Measurements from ENCODE around the gene GAS5. TPM values are rescaled to one million over a fixed set of nuclear protein-coding genes. Genes with fewer than 3 reads are reported as not detected.

Gene GAS5
- total RNA-seq, 1 donor from 2014 or later, result 473 TPM

DNA sequence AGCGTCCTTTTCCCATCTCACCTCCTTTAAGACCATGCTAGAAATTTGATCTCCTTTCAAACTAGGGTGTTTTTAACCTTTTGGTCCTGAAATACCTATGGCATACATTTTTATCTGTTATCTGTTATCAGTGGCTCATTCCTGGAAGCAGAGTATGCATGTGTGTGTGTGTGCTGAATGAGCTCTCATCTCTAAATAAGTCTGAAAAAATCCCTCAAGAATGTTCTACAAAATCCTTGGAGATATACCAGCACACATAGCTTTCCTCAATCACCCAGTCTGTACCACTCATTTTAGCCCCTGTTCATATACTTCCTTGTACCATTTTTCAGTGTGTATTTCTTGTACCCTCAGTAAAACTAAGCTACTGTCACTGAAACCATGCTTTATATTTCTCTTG lies 49.3 kb downstream of the GAS5 start:
- Histone ChIP-seq H3K4me3 (ENCODE audit: insufficient read depth, low read depth, low read length) (no peak overlapping the region), H3K36me3 (ENCODE audit: insufficient read depth, low read length) (peaks cover 2% of the 10 kb centered on the region), H3K9ac (ENCODE audit: low read length) (no peak overlapping the region), H3K79me2 (ENCODE audit: insufficient read depth, low read length) (peaks cover 85% of the 10 kb centered on the region), H2AFZ (ENCODE audit: low read depth, low read length) (no peak overlapping the region), H3K27ac (ENCODE audit: low read depth, low read length) (no peak overlapping the region), H3K4me2 (ENCODE audit: low read length) (no peak overlapping the region), H3K4me1 (ENCODE audit: insufficient read depth, low read length) (no peaks in the 10 kb centered on the region), H3K27me3 (ENCODE audit: insufficient read depth, low read length) (no peaks in the 10 kb centered on the region), H4K20me1 (ENCODE audit: insufficient read depth, low read length) (no peaks in the 10 kb centered on the region), H3K9me3 (ENCODE audit: insufficient read depth, low read depth, low read length) (no peaks in the 10 kb centered on the region)
- FAIRE-seq, result no peak
- Mint-ChIP-seq H3K9me3 (ENCODE audit: unreplicated experiment) (peaks cover 6% of the 10 kb centered on the region), H3K36me3 (ENCODE audit: low read depth, unreplicated experiment) (peaks cover 5% of the 10 kb centered on the region), H3K4me1 (ENCODE audit: low read depth, unreplicated experiment) (peaks cover 4% of the 10 kb centered on the region), H3K27ac (ENCODE audit: unreplicated experiment) (no peak overlapping the region), H3K27me3 (ENCODE audit: low read depth, unreplicated experiment) (no peaks in the 10 kb centered on the region), H3K4me3 (ENCODE audit: unreplicated experiment) (no peak overlapping the region)
- TF ChIP-seq, protein P1, sequence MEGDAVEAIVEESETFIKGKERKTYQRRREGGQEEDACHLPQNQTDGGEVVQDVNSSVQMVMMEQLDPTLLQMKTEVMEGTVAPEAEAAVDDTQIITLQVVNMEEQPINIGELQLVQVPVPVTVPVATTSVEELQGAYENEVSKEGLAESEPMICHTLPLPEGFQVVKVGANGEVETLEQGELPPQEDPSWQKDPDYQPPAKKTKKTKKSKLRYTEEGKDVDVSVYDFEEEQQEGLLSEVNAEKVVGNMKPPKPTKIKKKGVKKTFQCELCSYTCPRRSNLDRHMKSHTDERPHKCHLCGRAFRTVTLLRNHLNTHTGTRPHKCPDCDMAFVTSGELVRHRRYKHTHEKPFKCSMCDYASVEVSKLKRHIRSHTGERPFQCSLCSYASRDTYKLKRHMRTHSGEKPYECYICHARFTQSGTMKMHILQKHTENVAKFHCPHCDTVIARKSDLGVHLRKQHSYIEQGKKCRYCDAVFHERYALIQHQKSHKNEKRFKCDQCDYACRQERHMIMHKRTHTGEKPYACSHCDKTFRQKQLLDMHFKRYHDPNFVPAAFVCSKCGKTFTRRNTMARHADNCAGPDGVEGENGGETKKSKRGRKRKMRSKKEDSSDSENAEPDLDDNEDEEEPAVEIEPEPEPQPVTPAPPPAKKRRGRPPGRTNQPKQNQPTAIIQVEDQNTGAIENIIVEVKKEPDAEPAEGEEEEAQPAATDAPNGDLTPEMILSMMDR (IDR thresholded peaks at IDR 0.05; ENCODE audit: insufficient read depth, low read depth, low read length), result no peak
- TF ChIP-seq EZH2 (IDR thresholded peaks at IDR 0.05; ENCODE audit: insufficient read depth, low read length), result no peak
- no peak for DNase-seq (ENCODE audit: low read depth)

Other genes starting within 250 kb of the GAS5 start
- gene TEX50, start 232.7 kb downstream of the GAS5 start, total RNA-seq, result not detected in 2 replicates
- 1.4 and 1.8 TPM in 2 replicates for gene ANKRD45, start 198.1 kb downstream of the GAS5 start, total RNA-seq
- gene KLHL20, start 153.0 kb downstream of the GAS5 start, total RNA-seq, result 25.3 and 25.4 TPM in 2 replicates
- gene DARS2, start 43.3 kb downstream of the GAS5 start, total RNA-seq, result 17.4 and 17.9 TPM in 2 replicates
- 7.6 and 7.9 TPM in 2 replicates for gene CENPL, start 43.1 kb downstream of the GAS5 start, total RNA-seq
- 9.9 and 10.7 TPM in 2 replicates for gene ZBTB37, start 391 bp upstream of the GAS5 start, total RNA-seq
- not detected in 2 replicates for gene SERPINC1, start 49.3 kb upstream of the GAS5 start, total RNA-seq
- 31.2 and 38.1 TPM in 2 replicates for gene RC3H1, start 154.4 kb upstream of the GAS5 start, total RNA-seq

Data from astrocyte (in vitro differentiated cells and primary cell).